Inferior parietal cortex (tissue), 1 donor: ENCODE measurements around the gene LPO.

Experiments used
- DNase-seq: peaks from one replicate; pipeline ENCODE4 v3.0.0-alpha.2; 2016; ENCODE audit errors: extremely low spot score

Gene LPO

DNA sequence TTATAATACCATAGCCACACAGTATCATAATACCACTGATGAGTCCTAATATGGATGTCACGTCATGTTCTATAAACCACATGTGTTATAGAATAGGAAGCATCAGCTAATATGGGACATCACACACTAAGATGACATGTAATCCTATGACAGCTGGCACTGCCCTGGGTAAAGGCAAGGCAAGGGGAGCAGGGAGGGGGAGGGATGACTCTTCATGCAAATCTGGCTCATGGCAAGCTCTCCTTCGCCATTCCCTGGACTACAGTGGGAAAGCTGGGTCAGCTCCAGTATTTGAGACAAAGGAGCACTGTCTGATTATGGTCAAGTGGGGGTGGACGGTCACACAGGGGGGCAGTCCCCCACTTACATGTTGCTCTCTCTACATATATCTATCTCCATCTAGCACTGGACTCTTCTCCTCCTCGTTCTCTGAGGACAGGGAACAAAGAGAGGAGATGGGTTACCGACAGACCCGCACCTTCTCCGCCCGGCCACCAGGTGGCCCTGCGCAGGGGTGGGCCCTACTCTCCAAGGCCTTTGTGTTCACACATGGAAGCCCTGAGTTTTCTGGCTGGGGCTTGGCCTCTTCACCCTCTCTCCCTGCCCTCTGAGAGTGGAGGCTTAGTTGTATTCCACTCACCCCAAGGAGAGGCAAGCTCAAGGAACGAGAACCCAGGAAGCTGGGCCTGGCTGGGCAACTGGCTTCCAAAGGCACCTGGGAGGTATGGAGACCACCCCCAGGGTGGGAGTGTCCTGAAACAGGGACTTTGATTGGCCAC lies 65.8 kb downstream of the LPO start:
- DNase-seq, result no peak

- no peak for DNase-seq
Observed at GRCh38 chr17:58304750-58305486, 66.5 kb downstream of the LPO start.

DNA sequence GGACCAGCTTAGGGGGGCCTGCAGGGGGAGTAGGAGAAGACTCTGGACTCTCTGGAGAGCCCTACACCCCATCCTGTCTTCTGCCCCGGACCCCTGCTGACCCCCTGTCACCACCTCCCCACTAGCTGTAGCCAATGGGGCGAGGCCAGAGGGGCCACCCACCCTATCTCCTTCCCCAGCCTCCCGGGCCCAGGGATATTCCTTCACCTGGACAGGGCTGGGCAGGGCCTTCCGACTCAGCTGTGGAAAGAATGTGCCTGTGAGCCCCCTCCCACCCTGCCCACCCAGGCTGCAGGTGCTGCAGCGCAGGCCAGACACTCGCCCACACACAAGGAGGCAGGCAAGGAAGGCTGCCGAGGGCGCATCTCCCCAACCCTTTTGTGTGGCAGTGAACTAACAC lies 67.2 kb downstream of the LPO start:
- DNase-seq, result no peak

DNA sequence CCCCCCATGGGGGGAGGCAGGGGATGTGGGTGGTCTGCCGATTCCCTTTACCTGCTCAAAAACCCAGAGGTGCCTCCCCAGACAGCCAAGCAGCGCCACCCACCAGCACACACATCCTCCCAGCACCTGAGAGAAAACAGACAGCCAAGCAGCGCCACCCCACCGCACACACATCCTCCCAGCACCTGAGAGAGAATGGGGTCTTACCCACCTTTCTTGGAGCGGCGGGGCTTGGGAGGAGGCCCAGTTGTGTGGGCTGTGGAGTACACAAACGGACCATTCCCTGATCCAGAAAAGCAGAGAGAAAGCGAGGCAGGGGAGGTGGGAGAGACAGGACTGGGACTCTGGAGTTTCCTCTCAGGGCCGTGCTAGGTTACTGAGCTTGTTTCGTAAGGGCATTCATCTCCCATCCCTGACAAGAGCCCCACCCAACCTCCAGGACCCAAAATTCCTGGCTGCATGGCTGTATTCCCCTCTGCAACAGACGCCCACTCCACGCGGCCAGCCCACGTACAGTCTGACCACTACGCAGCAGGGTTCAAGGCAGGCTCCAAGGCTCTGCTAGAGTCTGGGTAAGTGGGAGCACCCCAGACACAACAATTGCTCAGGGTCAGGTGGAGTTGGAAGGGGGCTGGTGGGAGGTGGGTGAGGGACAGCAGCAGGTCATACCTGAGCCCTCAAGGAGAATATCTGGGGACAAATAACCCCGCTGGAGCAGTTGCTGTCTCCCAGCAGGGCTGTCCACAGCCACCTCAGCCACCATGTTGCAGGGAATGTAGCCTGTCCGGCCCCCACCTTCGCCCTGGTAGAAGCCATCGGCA lies 68.0 kb downstream of the LPO start:
- no peak for DNase-seq

- DNase-seq, result no peak
Observed at GRCh38 chr17:58307468-58308172, 69.2 kb downstream of the LPO start.

- DNase-seq, result no peak
Observed at GRCh38 chr17:58308173-58308984, 70.0 kb downstream of the LPO start.

GRCh38 chr17:58308985-58309917 lies 70.9 kb downstream of the LPO start:
- DNase-seq, result no peak

DNA sequence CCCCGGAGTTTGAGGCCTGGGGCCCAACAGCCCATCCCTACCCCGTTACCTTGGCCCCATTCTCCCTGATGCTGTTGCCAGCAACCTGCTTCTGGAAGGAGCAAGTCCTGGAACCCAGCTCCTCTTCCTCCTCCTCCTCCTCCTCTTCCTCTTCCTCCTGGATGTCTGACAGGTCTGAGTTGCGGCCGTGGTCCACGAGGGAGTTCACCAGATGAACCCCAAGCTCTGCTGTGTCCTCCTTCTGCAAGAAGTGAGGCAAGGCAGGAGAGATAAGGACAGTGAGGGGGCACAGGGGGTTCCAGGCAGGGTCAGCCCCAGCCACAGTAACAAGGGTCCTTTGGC lies 71.5 kb downstream of the LPO start:
- no peak for DNase-seq

DNA sequence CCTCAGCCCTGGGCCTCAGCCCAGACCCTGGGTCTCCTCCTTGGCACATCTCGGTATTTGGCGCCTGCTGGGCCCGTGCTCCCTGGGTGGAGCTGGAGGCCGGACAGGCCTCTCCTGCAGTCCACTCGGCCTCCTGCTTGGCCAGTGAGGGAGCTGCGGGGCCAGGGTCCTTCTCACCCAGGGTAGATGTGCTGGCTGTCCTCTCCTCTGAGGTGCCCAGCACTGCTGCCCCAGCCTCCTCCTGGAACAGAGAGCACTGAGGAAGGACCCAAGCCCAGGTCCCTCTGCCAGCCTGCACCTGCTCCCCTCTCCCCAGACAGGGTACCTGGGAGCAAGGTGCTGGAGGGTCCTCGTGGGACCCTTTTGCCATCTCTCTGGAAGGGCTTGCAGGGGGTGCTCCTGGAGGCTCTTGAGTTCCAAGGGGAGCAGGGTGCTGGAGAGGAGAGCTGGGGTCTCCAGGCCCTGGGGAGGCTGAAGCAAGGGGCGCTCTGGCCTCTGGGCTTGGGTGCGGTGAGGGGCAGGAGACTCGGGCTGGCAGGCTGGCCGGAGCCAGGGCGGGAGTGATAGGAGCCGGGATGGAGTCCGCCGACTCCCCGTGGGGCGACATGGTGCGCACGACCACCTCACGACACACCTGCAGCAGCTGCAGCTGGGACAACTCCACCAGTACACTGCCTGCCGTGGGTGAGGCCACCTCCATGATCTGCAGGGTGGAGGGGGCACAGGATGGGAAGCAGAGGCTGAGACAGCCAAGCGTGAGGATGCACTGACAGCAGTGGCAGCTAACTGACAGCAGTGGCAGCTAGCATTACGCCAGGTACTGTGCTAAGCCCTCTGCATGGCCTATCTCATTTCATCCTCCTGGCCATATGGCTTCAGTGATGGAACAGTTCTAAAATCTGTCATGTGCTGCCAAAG lies 72.4 kb downstream of the LPO start:
- DNase-seq, result no peak

DNA sequence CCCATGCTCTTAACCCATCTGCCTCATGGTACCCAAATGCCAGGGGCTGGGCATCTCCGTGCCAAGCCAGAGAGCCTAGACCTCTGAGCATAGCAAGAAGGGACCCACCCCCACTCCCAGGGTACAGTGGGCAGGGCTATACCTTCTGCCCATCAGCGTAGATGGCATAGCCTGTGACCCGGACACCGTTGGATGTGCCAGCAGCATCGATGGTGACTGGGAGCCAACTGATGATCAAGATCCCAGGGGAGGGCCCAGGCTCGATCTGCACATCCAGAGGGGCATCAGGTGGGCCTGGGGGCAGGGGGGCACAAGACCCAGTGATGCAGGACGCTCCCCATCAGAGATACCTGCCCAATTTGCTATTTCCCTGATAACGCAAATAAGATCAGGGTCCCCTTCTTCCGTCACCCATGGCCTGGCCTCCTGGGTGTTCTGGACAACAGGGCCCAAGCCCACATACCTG lies 73.1 kb downstream of the LPO start:
- no peak for DNase-seq

GRCh38 chr17:58312021-58312630 lies 73.7 kb downstream of the LPO start:
- DNase-seq, result no peak

GRCh38 chr17:58312829-58313228 lies 74.4 kb downstream of the LPO start:
- no peak for DNase-seq

DNA sequence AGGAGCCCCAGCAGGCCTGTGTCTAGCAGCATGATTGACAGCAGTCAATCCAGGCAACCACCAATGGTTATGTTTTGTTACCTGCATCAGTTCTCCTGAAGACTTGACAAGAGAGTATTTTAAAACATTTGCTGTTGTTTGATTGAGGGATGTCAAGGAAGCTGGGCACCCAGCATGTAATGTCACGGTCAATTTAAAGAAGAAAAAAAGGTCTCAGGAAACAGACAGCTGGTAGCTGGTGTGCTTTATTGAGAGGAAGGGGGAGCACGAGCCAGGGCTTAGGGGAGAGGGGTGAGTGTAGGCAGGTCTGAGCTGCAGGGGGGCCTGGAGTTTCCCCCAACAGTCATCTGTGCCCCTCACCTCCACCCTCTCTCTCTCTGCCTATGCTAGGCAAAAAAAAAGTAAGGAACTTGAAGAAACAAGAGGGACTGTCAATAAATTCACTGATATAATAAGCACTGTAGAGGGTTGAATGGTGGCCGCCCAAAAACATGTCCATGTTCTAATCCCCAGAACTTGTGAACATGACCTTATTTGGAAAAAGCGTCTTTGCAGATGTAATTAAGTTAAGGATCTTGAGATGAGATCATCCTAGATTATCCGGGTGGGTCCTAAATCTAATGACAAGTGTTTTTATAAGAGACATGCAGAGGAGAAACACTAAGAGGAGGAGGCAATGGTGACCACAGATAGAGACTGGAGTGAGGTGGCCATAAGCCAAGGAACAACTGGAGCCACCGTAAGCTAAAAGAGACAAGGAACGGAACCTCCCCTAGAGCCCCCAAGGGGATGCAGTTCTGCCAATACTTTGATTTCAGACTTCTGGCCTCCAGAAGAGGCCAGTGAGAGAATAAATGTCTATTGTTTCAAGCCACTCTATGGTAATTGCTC lies 75.7 kb downstream of the LPO start:
- no peak for DNase-seq

- DNase-seq, result no peak
Observed at GRCh38 chr17:58314706-58315015, 76.3 kb downstream of the LPO start.

GRCh38 chr17:58315281-58315711 lies 76.9 kb downstream of the LPO start:
- DNase-seq, result no peak

DNA sequence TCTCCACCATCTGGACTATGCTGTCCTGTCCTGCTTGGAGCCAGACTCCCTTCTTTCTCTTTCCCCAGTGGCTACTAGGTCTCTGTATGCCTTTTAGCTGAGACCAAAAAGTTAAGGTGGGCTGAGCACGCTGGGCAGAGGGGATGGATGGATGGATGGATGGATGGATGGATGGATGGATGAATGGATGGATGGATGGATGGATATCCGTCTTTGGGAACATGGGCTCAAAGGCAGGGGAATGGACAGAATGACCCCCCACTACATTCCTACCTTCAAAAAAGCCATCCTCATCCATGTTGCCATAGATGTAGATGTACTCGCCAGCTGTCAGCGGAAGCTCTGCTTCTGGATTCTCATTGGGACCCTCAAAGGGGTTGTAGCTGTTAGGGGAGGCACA lies 77.4 kb downstream of the LPO start:
- DNase-seq, result no peak

DNA sequence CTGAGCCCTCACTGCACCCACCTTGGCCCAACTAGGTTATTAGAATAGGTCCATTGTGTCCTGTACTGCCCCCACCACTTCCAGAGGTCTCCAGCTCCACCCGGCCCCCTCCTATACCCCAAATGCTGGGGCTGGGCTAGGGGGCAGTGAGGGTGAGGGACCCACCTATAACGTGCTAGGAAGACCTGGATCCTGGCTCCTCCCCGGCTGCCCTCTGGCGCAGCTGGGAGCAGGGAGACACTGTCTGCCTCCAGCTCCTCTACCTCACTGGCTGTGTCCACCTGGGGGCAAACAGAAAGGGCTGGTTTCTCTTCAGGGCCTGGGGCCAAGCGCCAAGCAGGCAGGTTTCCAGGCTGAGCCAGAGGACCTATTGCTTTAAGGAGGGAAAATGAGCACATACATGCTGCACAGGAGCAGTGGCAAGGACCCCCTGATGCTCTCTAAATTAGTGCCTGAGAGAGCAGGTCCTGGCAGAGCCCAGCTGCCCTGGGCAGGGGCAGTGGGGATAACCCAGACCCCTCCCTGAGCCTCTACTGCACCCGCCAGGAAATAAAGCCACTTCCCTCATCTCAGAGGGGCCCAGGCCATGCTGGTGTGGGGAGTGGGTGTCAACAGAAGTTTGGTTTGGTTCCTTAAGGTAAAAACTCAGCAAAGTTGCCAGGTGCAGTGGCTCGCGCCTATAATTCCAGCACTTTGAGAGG lies 78.0 kb downstream of the LPO start:
- no peak for DNase-seq
